PC-3 (cell line): ENCODE data around the gene SGCG. TPM values are rescaled to one million over a fixed set of nuclear protein-coding genes. Genes with fewer than 3 reads are reported as not detected.

Experiments
- ATAC-seq: fragments of 200-7000 bp; cut with Tn5 transposase; 2 replicates; pipeline ENCODE4 v1.9.1; 2020; ENCODE audit warnings: mild to moderate bottlenecking, moderate library complexity
- BruUV-seq: library from RNA; stranded (reverse); fragments of 400-500 nt; replicated peaks from 2 replicates; lab custom pipeline; 2021; lab: Mats Ljungman, UMichigan
- CTCF ChIA-PET: fragments of 300-600 bp; sonication (Branson Sonifier 250); formaldehyde crosslinking; loops from one replicate; lab custom pipeline; 2022; ENCODE audit warnings: antibody characterized with exemption; lab: Charles Lee
- POLR2A ChIA-PET: fragments of 300-600 bp; sonication (Branson Sonifier 250); formaldehyde crosslinking; loops from one replicate; lab custom pipeline; 2022; ENCODE audit warnings: antibody characterized with exemption; ENCODE audit not compliant: unreplicated experiment; lab: Charles Lee
- DNase-seq: peaks from one replicate; pipeline ENCODE4 v3.0.0-alpha.2; 2015
- H2AFZ ChIP-seq: fragments of 300-600 bp; sonication (generic); 2 replicates; pipeline ENCODE4 v1.6.0; 2016; ENCODE audit warnings: antibody characterized with exemption, low read length
- H3F3A ChIP-seq: fragments of 300-600 bp; sonication (generic); one replicate; pipeline ENCODE4 v1.6.0; 2017; ENCODE audit warnings: antibody characterized with exemption, low read length, control low read depth, mild to moderate bottlenecking; ENCODE audit not compliant: unreplicated experiment
- H3K27ac ChIP-seq: fragments of 300-600 bp; sonication (generic); 2 replicates; pipeline ENCODE4 v1.5.1; 2016; ENCODE audit warnings: mild to moderate bottlenecking, low read length
- H3K27me3 ChIP-seq: fragments of 300-600 bp; sonication (generic); 2 replicates; pipeline ENCODE4 v1.6.1; 2016; ENCODE audit warnings: low read length, mixed read lengths
- H3K36me3 ChIP-seq: fragments of 300-600 bp; sonication (generic); 2 replicates; pipeline ENCODE4 v1.6.1; 2016; ENCODE audit warnings: low read depth, mixed run types, low read length, mixed read lengths
- H3K4me1 ChIP-seq: fragments of 300-600 bp; sonication (generic); 2 replicates; pipeline ENCODE4 v1.5.1; 2016; ENCODE audit warnings: low read length; ENCODE audit not compliant: insufficient read depth
- H3K4me2 ChIP-seq: fragments of 300-600 bp; sonication (generic); 2 replicates; pipeline ENCODE4 v1.6.0; 2016; ENCODE audit warnings: low read length
- H3K4me3 ChIP-seq: fragments of 300-600 bp; sonication (generic); 2 replicates; pipeline ENCODE4 v1.5.1; 2016; ENCODE audit warnings: mild to moderate bottlenecking, low read length, mixed read lengths
- H3K79me2 ChIP-seq: fragments of 300-600 bp; sonication (generic); 2 replicates; pipeline ENCODE4 v1.6.1; 2017; ENCODE audit warnings: low read length, mixed read lengths
- H3K9ac ChIP-seq: fragments of 300-600 bp; sonication (generic); 2 replicates; pipeline ENCODE4 v1.6.0; 2016; ENCODE audit warnings: mild to moderate bottlenecking, low read length
- H3K9me2 ChIP-seq: fragments of 300-600 bp; sonication (generic); replicated peaks from 2 replicates; pipeline ENCODE4 v1.6.1; 2016; ENCODE audit warnings: mixed run types, low read length, mixed read lengths
- H3K9me3 ChIP-seq: fragments of 300-600 bp; sonication (generic); 2 replicates; pipeline ENCODE4 v1.6.1; 2016; ENCODE audit warnings: low read length, mixed read lengths
- H4K20me1 ChIP-seq: fragments of 300-600 bp; sonication (generic); 2 replicates; pipeline ENCODE4 v1.6.1; 2016; ENCODE audit warnings: low read length, mixed read lengths
- EZH2 ChIP-seq: fragments of 300-600 bp; sonication (generic); IDR thresholded peaks from one replicate; pipeline ENCODE4 v1.6.1; 2017; ENCODE audit warnings: antibody characterized with exemption, mild to moderate bottlenecking, low read length; ENCODE audit not compliant: unreplicated experiment
- EZH2phosphoT487 ChIP-seq: fragments of 300-600 bp; sonication (generic); IDR thresholded peaks from 2 replicates; pipeline ENCODE4 v1.6.1; 2018; ENCODE audit warnings: mild to moderate bottlenecking, antibody characterized with exemption, low read length, borderline replicate concordance
- intact Hi-C: fragments of 100-400 bp; cut with micrococcal nuclease; formaldehyde crosslinking; loops from 2 replicates; pipeline ENCODE4 v1.9.0; 2023
- total RNA-seq: library from RNA; depleted of rRNA; stranded (reverse); fragments of >200 nt; gene quantifications from 2 replicates; pipeline ENCODE4 v1.2.3, GENCODE V29; 2014
- TF ChIP-seq, protein P1 (sequence below): fragments of 300-600 bp; sonication (generic); conservative IDR thresholded peaks from 2 replicates; pipeline ENCODE4 v1.5.1; 2017; ENCODE audit warnings: antibody characterized with exemption, low read depth, mild to moderate bottlenecking, low read length

The SGCG gene
- total RNA-seq, 1 experiment from 2014 or later = not detected

DNA sequence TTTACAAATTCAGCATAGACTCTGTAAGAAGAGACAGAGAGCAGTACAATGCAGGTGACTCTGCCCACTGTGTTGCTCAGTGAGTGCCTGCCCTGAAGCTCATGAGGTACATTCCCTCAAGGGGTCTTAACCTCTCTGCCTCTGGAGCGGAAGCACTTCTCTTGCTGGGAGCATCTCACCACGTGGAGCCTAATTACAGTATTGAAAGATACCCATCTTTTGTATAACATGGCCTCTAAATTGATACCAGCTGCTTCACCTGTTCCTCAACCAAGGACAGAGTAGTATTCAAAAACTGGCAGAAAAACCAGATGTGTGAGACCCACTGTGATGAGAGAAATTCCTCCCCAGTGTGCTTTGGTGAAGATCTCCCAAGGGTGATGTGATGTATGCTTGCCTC, 175.6 kb downstream of the SGCG start:
- H4K20me1 ChIP-seq = no peaks in the 10 kb centered on the region
- H3K4me1 ChIP-seq = no peaks in the 10 kb centered on the region
- TF ChIP-seq EZH2phosphoT487 = no peak
- no peak for TF ChIP-seq EZH2
- TF ChIP-seq, protein P1, sequence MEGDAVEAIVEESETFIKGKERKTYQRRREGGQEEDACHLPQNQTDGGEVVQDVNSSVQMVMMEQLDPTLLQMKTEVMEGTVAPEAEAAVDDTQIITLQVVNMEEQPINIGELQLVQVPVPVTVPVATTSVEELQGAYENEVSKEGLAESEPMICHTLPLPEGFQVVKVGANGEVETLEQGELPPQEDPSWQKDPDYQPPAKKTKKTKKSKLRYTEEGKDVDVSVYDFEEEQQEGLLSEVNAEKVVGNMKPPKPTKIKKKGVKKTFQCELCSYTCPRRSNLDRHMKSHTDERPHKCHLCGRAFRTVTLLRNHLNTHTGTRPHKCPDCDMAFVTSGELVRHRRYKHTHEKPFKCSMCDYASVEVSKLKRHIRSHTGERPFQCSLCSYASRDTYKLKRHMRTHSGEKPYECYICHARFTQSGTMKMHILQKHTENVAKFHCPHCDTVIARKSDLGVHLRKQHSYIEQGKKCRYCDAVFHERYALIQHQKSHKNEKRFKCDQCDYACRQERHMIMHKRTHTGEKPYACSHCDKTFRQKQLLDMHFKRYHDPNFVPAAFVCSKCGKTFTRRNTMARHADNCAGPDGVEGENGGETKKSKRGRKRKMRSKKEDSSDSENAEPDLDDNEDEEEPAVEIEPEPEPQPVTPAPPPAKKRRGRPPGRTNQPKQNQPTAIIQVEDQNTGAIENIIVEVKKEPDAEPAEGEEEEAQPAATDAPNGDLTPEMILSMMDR = no peak
- H3K4me3 ChIP-seq = no peak overlapping the region
- no peak overlapping the region for H2AFZ ChIP-seq
- POLR2A ChIA-PET = interaction anchor here (0.5 kb wide), 1 partner anchor 1568 kb away, joined by 3 read pairs; no protein-coding TSS in a partner anchor
- H3K9ac ChIP-seq = no peak overlapping the region
- no peaks in the 10 kb centered on the region for H3K79me2 ChIP-seq
- no peak overlapping the region for H3K27ac ChIP-seq
- no TSS peak for BruUV-seq
- no peaks in the 10 kb centered on the region for H3K9me2 ChIP-seq
- H3K4me2 ChIP-seq = no peak overlapping the region
- no peaks in the 10 kb centered on the region for H3K9me3 ChIP-seq
- CTCF ChIA-PET = no interaction called here
- DNase-seq (no peak), ATAC-seq (no peak)
- intact Hi-C loops = no loop called here
- no peaks in the 10 kb centered on the region for H3K27me3 ChIP-seq
- H3K36me3 ChIP-seq = peaks cover 32% of the 10 kb centered on the region; the same call in 1 of the 2 replicates
- H3F3A ChIP-seq = no peaks in the 10 kb centered on the region

DNA sequence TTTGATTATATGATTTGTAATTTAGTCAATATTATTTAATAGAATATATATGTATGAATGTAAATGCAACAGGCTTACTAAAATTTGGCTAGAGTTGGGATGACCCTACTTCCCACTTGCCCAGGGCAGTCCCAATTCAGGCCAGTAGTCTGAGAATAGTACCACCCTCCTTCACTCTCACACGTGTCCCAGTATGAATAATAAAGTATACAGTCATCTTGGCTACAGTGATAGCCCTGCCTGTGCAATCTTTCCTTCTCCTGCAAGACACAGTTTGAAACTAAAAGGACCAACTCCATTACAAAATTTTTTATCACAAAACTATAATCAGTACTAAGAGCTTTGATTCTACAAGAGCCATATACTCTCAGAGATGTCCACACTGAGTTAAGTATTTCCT, 176.6 kb downstream of the SGCG start:
- H3K9me3 ChIP-seq = no peaks in the 10 kb centered on the region
- DNase-seq (no peak), ATAC-seq (no peak)
- intact Hi-C loops = no loop called here
- no peak overlapping the region for H3K4me2 ChIP-seq
- H3K4me1 ChIP-seq = no peaks in the 10 kb centered on the region
- no peaks in the 10 kb centered on the region for H3K79me2 ChIP-seq
- no peaks in the 10 kb centered on the region for H4K20me1 ChIP-seq
- H3K9me2 ChIP-seq = no peaks in the 10 kb centered on the region
- no peaks in the 10 kb centered on the region for H3K27me3 ChIP-seq
- ChIA-PET CTCF (no interaction called here), POLR2A (no interaction called here)
- TF ChIP-seq EZH2 (no peak), EZH2phosphoT487 (no peak)
- TF ChIP-seq, protein P1 = no peak
- no peak overlapping the region for H3K27ac ChIP-seq
- H2AFZ ChIP-seq = no peak overlapping the region
- H3F3A ChIP-seq = no peaks in the 10 kb centered on the region
- H3K36me3 ChIP-seq = peaks cover 32% of the 10 kb centered on the region; the same call in 1 of the 2 replicates
- H3K4me3 ChIP-seq = no peak overlapping the region
- no TSS peak for BruUV-seq
- H3K9ac ChIP-seq = no peak overlapping the region

DNA sequence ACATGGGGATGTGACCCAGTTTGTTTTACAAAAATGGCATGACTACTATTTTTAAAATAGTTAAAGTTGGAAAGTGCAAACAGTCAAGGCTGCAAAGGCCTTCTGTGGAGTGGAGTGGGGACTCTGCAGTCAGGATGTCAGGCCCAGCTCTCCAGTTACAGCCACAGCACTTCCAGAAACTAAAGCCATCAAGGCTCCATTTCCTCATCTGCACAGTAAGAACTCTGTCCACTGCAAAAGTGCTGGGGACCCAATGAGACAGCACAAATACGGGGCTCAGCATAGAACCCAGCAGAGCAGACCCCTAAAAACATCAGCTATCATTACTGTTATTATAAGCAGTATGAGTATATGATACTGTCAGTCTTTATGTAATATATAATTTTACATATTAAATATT, 179.1 kb downstream of the SGCG start:
- Histone ChIP-seq H3K27ac (no peak overlapping the region), H3K9me2 (no peaks in the 10 kb centered on the region), H3K36me3 (peaks cover 24% of the 10 kb centered on the region; the same call in 1 of the 2 replicates), H3K4me2 (no peak overlapping the region), H3F3A (no peaks in the 10 kb centered on the region), H3K9ac (no peak overlapping the region), H2AFZ (no peak overlapping the region), H4K20me1 (no peaks in the 10 kb centered on the region), H3K27me3 (no peaks in the 10 kb centered on the region), H3K4me3 (no peak overlapping the region), H3K79me2 (no peaks in the 10 kb centered on the region), H3K4me1 (no peaks in the 10 kb centered on the region), H3K9me3 (no peaks in the 10 kb centered on the region)
- intact Hi-C loops = no loop called here
- ChIA-PET CTCF (no interaction called here), POLR2A (interaction anchor here (0.5 kb wide), 1 partner anchor 19 kb away, joined by 9 read pairs; no protein-coding TSS in a partner anchor)
- TF ChIP-seq EZH2 = no peak
- no peak for TF ChIP-seq EZH2phosphoT487
- TF ChIP-seq, protein P1 = no peak
- DNase-seq (no peak), ATAC-seq (no peak)
- no TSS peak for BruUV-seq
